ENCODE results near the gene INPPL1. TPM values are rescaled to one million over a fixed set of nuclear protein-coding genes. Genes with fewer than 3 reads are reported as not detected.

Gene INPPL1
- total and polyA plus RNA-seq, 2 donors from 2014 or later: 39.9 to 120 TPM

- Histone ChIP-seq H3K4me1 (ENCODE audit: control insufficient read depth in 2 of 3, insufficient read depth in 2 of 3, low read depth in 1 of 3, low read length in 3 of 3) (no peaks in the 10 kb centered on the region), H3K9me3 (ENCODE audit: control insufficient read depth in 2 of 3, insufficient read depth in 1 of 3, low read length in 3 of 3) (no peaks in the 10 kb centered on the region), H3K27me3 (ENCODE audit: control insufficient read depth, insufficient read depth, low read length) (no peaks in the 10 kb centered on the region), H3K4me3 (ENCODE audit: low read length in 3 of 3) (no peak overlapping the region), H3K27ac (ENCODE audit: low read depth in 2 of 2, low read length in 2 of 2) (no peak overlapping the region), H3K9ac (ENCODE audit: low read length in 3 of 3) (no peak overlapping the region), H3K36me3 (ENCODE audit: control insufficient read depth in 2 of 3, insufficient read depth in 3 of 3, low read length in 3 of 3) (no peaks in the 10 kb centered on the region)
- no peak for TF ChIP-seq CTCF (IDR thresholded peaks at IDR 0.05; ENCODE audit: borderline replicate concordance, extremely low read depth, insufficient read depth)
- intact Hi-C loops (cut with DNase I): no loop called here
- DNase-seq (no peak), FAIRE-seq (no peak)
Measured at GRCh38 chr11:72271980-72272379, 47.4 kb downstream of the INPPL1 start.

DNA sequence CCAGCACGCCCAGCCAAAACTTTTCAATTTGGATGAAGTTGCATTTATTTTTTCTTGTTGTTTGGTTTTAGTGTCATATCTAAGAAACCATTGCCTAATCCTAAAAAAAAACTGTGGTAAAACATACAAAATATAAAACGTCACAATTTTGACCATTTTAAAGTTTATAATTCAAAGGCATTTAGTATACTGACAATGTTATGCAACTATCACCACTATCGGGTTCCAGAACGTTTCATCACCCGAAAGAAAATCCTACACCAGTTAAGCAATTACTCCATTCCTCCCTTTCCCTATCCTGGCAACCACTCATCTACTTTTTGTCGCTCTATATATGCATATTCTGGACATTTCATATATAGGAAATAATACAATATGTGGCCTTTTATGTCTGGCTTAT is 49.9 kb downstream of the INPPL1 start:
- no peak overlapping the region for H3K4me3 ChIP-seq (ENCODE audit: low read length in 3 of 3)
- DNase-seq: no peak
- H3K36me3 ChIP-seq (ENCODE audit: control insufficient read depth in 2 of 3, insufficient read depth in 3 of 3, low read length in 3 of 3): no peaks in the 10 kb centered on the region
- no peak overlapping the region for H3K9ac ChIP-seq (ENCODE audit: low read length in 3 of 3)
- no peaks in the 10 kb centered on the region for H3K27me3 ChIP-seq (ENCODE audit: control insufficient read depth, insufficient read depth, low read length)
- intact Hi-C loops (cut with DNase I): no loop called here
- H3K9me3 ChIP-seq (ENCODE audit: control insufficient read depth in 2 of 3, insufficient read depth in 1 of 3, low read length in 3 of 3): no peaks in the 10 kb centered on the region
- no peaks in the 10 kb centered on the region for H3K4me1 ChIP-seq (ENCODE audit: control insufficient read depth in 2 of 3, insufficient read depth in 2 of 3, low read depth in 1 of 3, low read length in 3 of 3)
- no peak for FAIRE-seq
- H3K27ac ChIP-seq (ENCODE audit: low read depth in 2 of 2, low read length in 2 of 2): no peak overlapping the region
- no peak for TF ChIP-seq CTCF (IDR thresholded peaks at IDR 0.05; ENCODE audit: borderline replicate concordance, extremely low read depth, insufficient read depth)

DNA sequence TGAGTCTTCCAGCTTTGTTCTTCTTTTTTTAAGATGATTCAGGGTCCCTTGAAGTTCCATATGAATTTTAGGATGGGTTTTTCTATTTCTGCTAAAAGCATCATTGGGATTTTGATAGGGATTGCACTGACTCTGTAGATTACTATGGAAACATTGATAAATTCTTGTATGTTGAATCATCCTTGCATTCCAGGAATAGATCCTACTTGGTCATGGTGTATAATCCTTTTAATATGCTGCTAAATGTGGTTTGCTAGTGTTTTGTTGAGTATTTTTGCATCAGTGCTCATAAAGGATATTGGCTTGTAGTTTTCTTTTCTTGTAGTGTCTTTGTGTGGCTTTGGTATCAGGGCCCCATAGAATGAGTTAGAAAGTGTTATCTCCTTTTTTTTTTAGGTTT is 54.3 kb downstream of the INPPL1 start:
- FAIRE-seq: no peak
- TF ChIP-seq CTCF (IDR thresholded peaks at IDR 0.05; ENCODE audit: borderline replicate concordance, extremely low read depth, insufficient read depth): no peak

DNA sequence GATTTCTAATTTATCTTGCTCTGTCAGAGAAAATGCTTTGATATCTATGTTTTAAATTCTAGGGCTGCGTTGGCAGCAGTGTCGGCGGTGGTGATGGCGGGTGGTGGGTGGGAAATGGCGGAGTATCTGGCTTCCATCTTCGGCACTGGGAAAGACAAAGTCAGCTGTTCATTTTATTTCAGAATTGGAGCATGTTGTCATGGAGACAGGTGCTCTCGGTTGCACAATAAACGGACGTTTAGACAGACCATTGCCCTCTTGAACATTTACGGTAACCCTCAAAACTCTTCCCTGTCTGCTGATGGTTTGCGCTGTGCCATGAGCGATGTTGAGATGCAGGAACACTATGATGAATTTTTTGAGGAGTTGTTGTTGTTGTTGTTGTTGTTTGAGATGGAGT is 55.5 kb downstream of the INPPL1 start:
- H3K27ac ChIP-seq (ENCODE audit: low read depth in 2 of 2, low read length in 2 of 2): no peak overlapping the region
- FAIRE-seq (no peak), DNase-seq (no peak)
- H3K36me3 ChIP-seq (ENCODE audit: control insufficient read depth in 2 of 3, insufficient read depth in 3 of 3, low read length in 3 of 3): no peaks in the 10 kb centered on the region
- H3K4me1 ChIP-seq (ENCODE audit: control insufficient read depth in 2 of 3, insufficient read depth in 2 of 3, low read depth in 1 of 3, low read length in 3 of 3): no peaks in the 10 kb centered on the region
- H3K27me3 ChIP-seq (ENCODE audit: control insufficient read depth, insufficient read depth, low read length): no peaks in the 10 kb centered on the region
- H3K9me3 ChIP-seq (ENCODE audit: control insufficient read depth in 2 of 3, insufficient read depth in 1 of 3, low read length in 3 of 3): no peaks in the 10 kb centered on the region
- intact Hi-C loops (cut with DNase I): no loop called here
- no peak for TF ChIP-seq CTCF (IDR thresholded peaks at IDR 0.05; ENCODE audit: borderline replicate concordance, extremely low read depth, insufficient read depth)
- no peak overlapping the region for H3K4me3 ChIP-seq (ENCODE audit: low read length in 3 of 3)
- no peak overlapping the region for H3K9ac ChIP-seq (ENCODE audit: low read length in 3 of 3)

More for the DNA sequence above, 54.3 kb downstream of the INPPL1 start:
- H3K9me3 ChIP-seq (ENCODE audit: control insufficient read depth in 2 of 3, insufficient read depth in 1 of 3, low read length in 3 of 3): no peaks in the 10 kb centered on the region
- no peaks in the 10 kb centered on the region for H3K36me3 ChIP-seq (ENCODE audit: control insufficient read depth in 2 of 3, insufficient read depth in 3 of 3, low read length in 3 of 3)
- intact Hi-C loops (cut with DNase I): no loop called here
- no peak overlapping the region for H3K4me3 ChIP-seq (ENCODE audit: low read length in 3 of 3)
- H3K9ac ChIP-seq (ENCODE audit: low read length in 3 of 3): no peak overlapping the region
- no peaks in the 10 kb centered on the region for H3K27me3 ChIP-seq (ENCODE audit: control insufficient read depth, insufficient read depth, low read length)
- no peak for DNase-seq
- H3K4me1 ChIP-seq (ENCODE audit: control insufficient read depth in 2 of 3, insufficient read depth in 2 of 3, low read depth in 1 of 3, low read length in 3 of 3): no peaks in the 10 kb centered on the region
- H3K27ac ChIP-seq (ENCODE audit: low read depth in 2 of 2, low read length in 2 of 2): no peak overlapping the region

Data from kidney (tissue), 14 donors.